ENCODE data around the gene MAPK7. TPM values are rescaled to one million over a fixed set of nuclear protein-coding genes. Genes with fewer than 3 reads are reported as not detected.

Gene MAPK7
- total and polyA plus RNA-seq, 2 of the 8 experiments (the other 6 are each of a cell fraction or from before 2014, with no cell fraction given): 15.2 to 28.1 TPM

- TF ChIP-seq CHD7 (IDR thresholded peaks at IDR 0.05; ENCODE audit: insufficient replicate concordance, low read length) (no peak), KDM5A (IDR thresholded peaks at IDR 0.05; ENCODE audit: low read length) (no peak), NANOG (IDR thresholded peaks at IDR 0.05; ENCODE audit: insufficient read depth, low read depth, low read length, poor library complexity, severe bottlenecking) (no peak), CREB1 (IDR thresholded peaks at IDR 0.05) (no peak), CTCF (IDR thresholded peaks at IDR 0.05; ENCODE audit: control extremely low read depth in 1 of 3, insufficient read depth in 1 of 3, low read depth in 1 of 3, low read length in 3 of 3) (no peak), E2F6 (IDR thresholded peaks at IDR 0.05) (no peak), KDM4A (IDR thresholded peaks at IDR 0.05; ENCODE audit: low read depth, low read length, severe bottlenecking) (no peak), SRF (IDR thresholded peaks at IDR 0.05; ENCODE audit: low read depth, low read length) (no peak)
Measured at GRCh38 chr17:19333132-19333440, 45.2 kb upstream of the MAPK7 start (continued).

Measured in H1 (cell line).